GM12875 (cell line): ENCODE results near the gene KIFC3.
"Not testable (repeated sequence)": the region's sequence is repeated elsewhere in the genome, so short reads cannot be mapped to it uniquely, and the experiment has no call there.

Experiments
- H3K4me3 ChIP-seq: one replicate; pipeline ENCODE4 v1.5.1; 2011; ENCODE audit warnings: low read depth, low read length, control low read depth
- CTCF ChIP-seq: IDR thresholded peaks from 2 replicates; pipeline ENCODE4 v1.5.1; 2011; ENCODE audit warnings: low read depth, mild to moderate bottlenecking, control low read depth, inconsistent platforms, low read length, moderate library complexity, borderline replicate concordance; ENCODE audit not compliant: insufficient read depth

The KIFC3 gene

GRCh38 chr16:57842601-57843000 is 40.3 kb upstream of the KIFC3 start:
- TF ChIP-seq CTCF = no peak
- H3K4me3 ChIP-seq = no peak overlapping the region

GRCh38 chr16:57840833-57841232 is 38.5 kb upstream of the KIFC3 start:
- no peak for TF ChIP-seq CTCF
- no peak overlapping the region for H3K4me3 ChIP-seq

GRCh38 chr16:57838161-57838560 is 35.9 kb upstream of the KIFC3 start:
- H3K4me3 ChIP-seq = no peak overlapping the region
- TF ChIP-seq CTCF = no peak

GRCh38 chr16:57837305-57838125 is 35.2 kb upstream of the KIFC3 start:
- no peak for TF ChIP-seq CTCF
- H3K4me3 ChIP-seq = no peak overlapping the region

- H3K4me3 ChIP-seq = not testable (repeated sequence)
Observed at GRCh38 chr16:57835439-57835838, 33.1 kb upstream of the KIFC3 start.

- TF ChIP-seq CTCF = no peak
- H3K4me3 ChIP-seq = no peak overlapping the region
Observed at GRCh38 chr16:57834936-57835335, 32.6 kb upstream of the KIFC3 start.

- TF ChIP-seq CTCF = no peak
- H3K4me3 ChIP-seq = no peak overlapping the region
Observed at GRCh38 chr16:57830890-57831484, 28.7 kb upstream of the KIFC3 start.
